ENCODE measurements around the gene CAPNS2. TPM values are rescaled to one million over a fixed set of nuclear protein-coding genes. Genes with fewer than 3 reads are reported as not detected.

Gene CAPNS2
- total RNA-seq, 1 experiment from 2014 or later = 1.4 TPM

- H3K9me3 ChIP-seq (ENCODE audit: control insufficient read depth, insufficient read depth, low read depth, low read length) = no peaks in the 10 kb centered on the region
- H3K4me3 ChIP-seq (ENCODE audit: low read depth in 2 of 2, low read length in 2 of 2) = no peak overlapping the region
- TF ChIP-seq TCF7L2 (IDR thresholded peaks at IDR 0.05; ENCODE audit: low read depth, low read length) = no peak
- TF ChIP-seq REST (IDR thresholded peaks at IDR 0.05; ENCODE audit: insufficient read depth in 1 of 2, low read depth in 2 of 2, low read length in 1 of 2) = no peak
- no peak for TF ChIP-seq CTCF (IDR thresholded peaks at IDR 0.05)
- TF ChIP-seq POLR2AphosphoS5 (IDR thresholded peaks at IDR 0.05; ENCODE audit: low read depth, low read length) = no peak
- no peak for TF ChIP-seq SIN3A (IDR thresholded peaks at IDR 0.05; ENCODE audit: borderline replicate concordance, insufficient read depth, low read depth, low read length)
- POLR2A ChIA-PET = no interaction called here
- CTCF ChIA-PET = no interaction called here
- intact Hi-C loops (cut with micrococcal nuclease; ENCODE audit: unreplicated experiment) = no loop called here
- peaks cover 3% of the 10 kb centered on the region; the same call in 1 of the 2 replicates for H3K36me3 ChIP-seq (ENCODE audit: control insufficient read depth, insufficient read depth, low read length)
- in situ Hi-C loops (cut with HindIII; ENCODE audit: low pct_unique_long_range_greater_than_20kb, low sequenced_read_pairs) = no loop called here
- ATAC-seq = no peak
- no peak for DNase-seq (ENCODE audit: low read depth, low spot score)
- no TSS peak for BruUV-seq (replicated peaks)
- H3K27ac ChIP-seq (ENCODE audit: low read length) = no peak overlapping the region
- H3K4me1 ChIP-seq (ENCODE audit: control insufficient read depth, insufficient read depth, low read length) = no peaks in the 10 kb centered on the region
- no peaks in the 10 kb centered on the region for H3K27me3 ChIP-seq (ENCODE audit: control insufficient read depth, insufficient read depth, low read length)
Observed at GRCh38 chr16:55552621-55553020, 13.9 kb upstream of the CAPNS2 start.

GRCh38 chr16:55555436-55555835, 11.0 kb upstream of the CAPNS2 start:
- Histone ChIP-seq H3K4me1 (ENCODE audit: control insufficient read depth, insufficient read depth, low read length) (no peaks in the 10 kb centered on the region), H3K36me3 (ENCODE audit: control insufficient read depth, insufficient read depth, low read length) (peaks cover 3% of the 10 kb centered on the region; the same call in 1 of the 2 replicates), H3K4me3 (ENCODE audit: low read depth in 2 of 2, low read length in 2 of 2) (no peak overlapping the region), H3K27ac (ENCODE audit: low read length) (no peak overlapping the region), H3K9me3 (ENCODE audit: control insufficient read depth, insufficient read depth, low read depth, low read length) (no peaks in the 10 kb centered on the region), H3K27me3 (ENCODE audit: control insufficient read depth, insufficient read depth, low read length) (no peaks in the 10 kb centered on the region)
- ChIA-PET CTCF (no interaction called here), POLR2A (no interaction called here)
- DNase-seq (ENCODE audit: low read depth, low spot score) = no peak
- BruUV-seq (replicated peaks) = no TSS peak
- in situ Hi-C loops (cut with HindIII; ENCODE audit: low pct_unique_long_range_greater_than_20kb, low sequenced_read_pairs) = no loop called here
- no peak for ATAC-seq
- intact Hi-C loops (cut with micrococcal nuclease; ENCODE audit: unreplicated experiment) = no loop called here
- TF ChIP-seq REST (IDR thresholded peaks at IDR 0.05; ENCODE audit: insufficient read depth in 1 of 2, low read depth in 2 of 2, low read length in 1 of 2) = no peak
- no peak for TF ChIP-seq SIN3A (IDR thresholded peaks at IDR 0.05; ENCODE audit: borderline replicate concordance, insufficient read depth, low read depth, low read length)
- no peak for TF ChIP-seq TCF7L2 (IDR thresholded peaks at IDR 0.05; ENCODE audit: low read depth, low read length)
- TF ChIP-seq POLR2AphosphoS5 (IDR thresholded peaks at IDR 0.05; ENCODE audit: low read depth, low read length) = no peak
- TF ChIP-seq CTCF (IDR thresholded peaks at IDR 0.05) = no peak
